HG03095 (cell line): ENCODE data around the gene HOXA10.

Source experiments
- ATAC-seq: cut with Tn5 transposase; IDR thresholded peaks from one replicate; pipeline ENCODE4 v1.9.1; 2021; ENCODE audit warnings: moderate library complexity; ENCODE audit not compliant: unreplicated experiment

HOXA10 gene

GRCh38 chr7:27132978-27133377 lies 41.1 kb downstream of the HOXA10 start:
- no peak for ATAC-seq

DNA sequence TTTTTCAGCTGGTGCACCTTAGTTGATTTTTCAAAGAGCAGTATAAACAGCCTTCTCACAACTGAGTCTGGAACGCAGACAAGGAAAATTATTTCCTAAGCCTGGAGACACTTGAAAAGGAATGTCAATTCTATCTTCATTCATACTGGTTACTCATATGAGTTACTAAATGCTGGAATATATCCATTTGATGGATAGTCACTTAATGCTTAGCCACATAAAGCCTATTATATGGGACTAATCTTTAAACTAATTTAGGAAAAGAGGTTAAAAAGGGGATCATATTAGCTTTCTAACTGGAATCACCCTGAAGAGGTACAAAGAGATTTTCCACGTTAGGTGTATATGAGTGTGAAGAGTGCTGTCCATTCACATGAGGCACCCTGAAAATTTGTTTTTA lies 41.9 kb downstream of the HOXA10 start:
- no peak for ATAC-seq

GRCh38 chr7:27131390-27131819 lies 42.7 kb downstream of the HOXA10 start:
- ATAC-seq = no peak

- ATAC-seq = no peak
Measured at GRCh38 chr7:27130540-27131389, 43.4 kb downstream of the HOXA10 start, which contains the start of gene HOXA4. Gene HOXA4 (minus strand): TSS chr7:27130757. CDS start chr7:27130733, 24 bp downstream.

- ATAC-seq = no peak
Measured at GRCh38 chr7:27129729-27130539, 44.2 kb downstream of the HOXA10 start.

DNA sequence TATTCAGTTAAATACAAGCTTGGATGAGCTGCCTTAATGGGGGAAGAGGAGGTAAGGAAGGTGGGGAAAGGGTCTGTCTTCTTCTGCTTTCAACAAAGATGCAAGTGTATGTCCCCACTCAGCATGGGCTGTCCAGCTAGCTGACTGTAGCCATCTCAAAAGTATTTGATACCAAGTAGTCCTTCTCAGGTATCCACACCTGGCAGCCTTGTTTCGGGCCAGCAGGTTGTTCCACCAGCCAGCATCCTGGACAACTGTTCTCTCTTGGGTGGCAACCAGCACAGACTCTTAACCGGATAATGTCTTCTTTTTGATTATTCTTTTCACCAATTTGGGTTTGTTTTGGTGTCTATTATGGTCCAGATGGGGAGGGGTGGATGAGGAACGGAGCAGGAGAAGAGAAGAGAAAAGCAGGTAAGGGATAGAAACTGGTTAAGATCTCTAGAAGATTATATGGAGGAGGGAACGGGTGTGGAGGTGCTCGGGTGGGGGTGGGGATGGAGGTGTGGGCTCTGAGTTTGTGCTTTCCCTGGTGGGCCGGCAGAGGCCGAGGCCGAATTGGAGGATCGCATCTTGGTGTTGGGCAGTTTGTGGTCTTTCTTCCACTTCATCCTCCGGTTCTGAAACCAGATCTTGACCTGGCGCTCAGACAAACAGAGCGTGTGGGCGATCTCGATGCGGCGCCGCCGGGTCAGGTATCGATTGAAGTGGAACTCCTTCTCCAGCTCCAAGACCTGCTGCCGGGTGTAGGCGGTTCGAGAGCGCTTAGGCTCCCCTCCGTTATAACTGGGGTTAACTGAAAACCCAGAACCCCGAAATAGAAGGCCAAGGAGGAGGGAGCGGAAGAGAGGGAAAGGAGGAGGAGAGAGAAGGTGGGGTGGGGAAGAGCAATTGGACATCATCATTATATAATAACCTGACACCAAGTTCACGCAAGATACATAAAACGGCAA lies 45.1 kb downstream of the HOXA10 start:
- ATAC-seq = no peak

DNA sequence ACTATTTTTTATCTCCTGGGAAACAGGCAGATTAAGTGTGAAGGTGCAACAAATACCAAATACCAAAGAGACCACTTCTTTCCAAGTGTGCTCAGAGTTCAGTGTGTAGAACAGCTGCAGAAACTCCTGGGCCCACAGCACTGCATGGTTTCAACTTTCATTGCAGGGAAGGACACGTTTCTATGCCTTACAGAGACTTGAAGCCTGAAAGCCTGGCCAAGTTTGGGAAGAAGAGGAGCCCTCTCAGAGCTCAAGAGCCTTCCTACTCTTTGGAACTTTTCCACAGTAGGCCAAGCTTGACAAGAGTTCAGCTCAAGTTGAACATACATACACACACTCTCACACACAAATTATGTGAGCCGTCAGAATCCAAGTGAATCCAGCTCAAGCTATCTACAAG lies 46.1 kb downstream of the HOXA10 start:
- ATAC-seq = no peak

DNA sequence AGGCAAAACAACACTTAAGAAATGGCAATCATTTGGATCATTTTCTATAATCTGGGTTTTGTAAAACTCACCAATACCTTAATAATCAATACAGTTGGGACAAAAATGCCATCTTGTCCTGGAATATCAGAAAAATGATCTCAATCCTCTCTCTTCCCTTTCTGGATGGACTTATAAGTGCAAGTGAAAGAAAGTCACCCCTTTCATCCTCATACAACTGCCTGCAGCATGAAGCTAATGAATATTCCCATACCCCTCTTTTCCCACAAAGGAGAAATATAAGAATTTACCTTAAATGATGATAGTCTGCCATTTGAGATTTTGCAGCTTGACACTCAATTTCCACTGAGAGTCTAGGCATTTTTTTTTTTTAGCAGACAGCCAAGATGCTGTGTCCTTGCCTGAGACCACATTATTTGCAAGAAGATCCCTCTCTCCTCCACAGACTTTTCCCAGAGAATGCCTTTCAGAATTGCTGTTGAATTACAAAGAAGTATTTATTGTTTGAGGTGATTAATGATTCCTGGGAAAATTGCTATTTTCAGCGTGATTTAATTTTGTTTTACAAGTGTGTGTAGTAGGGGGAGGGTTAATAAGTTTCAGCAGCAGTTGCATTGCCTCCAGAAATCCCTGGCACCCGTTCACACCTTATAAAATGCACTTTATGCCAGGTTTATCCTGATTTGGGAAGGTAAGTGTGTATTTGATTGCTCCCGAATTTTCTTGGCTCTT lies 47.4 kb downstream of the HOXA10 start:
- no peak for ATAC-seq

DNA sequence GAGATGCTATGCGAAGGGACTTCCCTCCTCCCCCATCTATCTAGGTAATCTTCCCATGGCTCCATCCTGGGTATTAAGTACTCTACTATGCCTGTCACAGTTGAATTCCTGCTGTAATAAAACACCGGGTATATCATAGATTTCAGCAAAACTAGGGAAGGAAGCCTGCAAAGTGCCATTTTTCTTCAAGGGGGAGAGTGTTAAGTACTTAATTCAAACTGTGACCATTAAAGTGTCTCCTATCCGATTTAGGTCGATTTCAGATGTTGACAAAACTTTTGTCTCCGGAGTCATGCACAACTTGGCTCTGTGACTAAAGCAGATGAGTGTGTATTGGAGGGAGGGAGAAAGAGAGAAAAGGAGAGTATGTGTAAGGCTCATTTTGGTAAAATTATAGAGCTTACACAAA lies 48.1 kb downstream of the HOXA10 start:
- no peak for ATAC-seq

- ATAC-seq = no peak
Measured at GRCh38 chr7:27124902-27125689, 49.0 kb downstream of the HOXA10 start.

DNA sequence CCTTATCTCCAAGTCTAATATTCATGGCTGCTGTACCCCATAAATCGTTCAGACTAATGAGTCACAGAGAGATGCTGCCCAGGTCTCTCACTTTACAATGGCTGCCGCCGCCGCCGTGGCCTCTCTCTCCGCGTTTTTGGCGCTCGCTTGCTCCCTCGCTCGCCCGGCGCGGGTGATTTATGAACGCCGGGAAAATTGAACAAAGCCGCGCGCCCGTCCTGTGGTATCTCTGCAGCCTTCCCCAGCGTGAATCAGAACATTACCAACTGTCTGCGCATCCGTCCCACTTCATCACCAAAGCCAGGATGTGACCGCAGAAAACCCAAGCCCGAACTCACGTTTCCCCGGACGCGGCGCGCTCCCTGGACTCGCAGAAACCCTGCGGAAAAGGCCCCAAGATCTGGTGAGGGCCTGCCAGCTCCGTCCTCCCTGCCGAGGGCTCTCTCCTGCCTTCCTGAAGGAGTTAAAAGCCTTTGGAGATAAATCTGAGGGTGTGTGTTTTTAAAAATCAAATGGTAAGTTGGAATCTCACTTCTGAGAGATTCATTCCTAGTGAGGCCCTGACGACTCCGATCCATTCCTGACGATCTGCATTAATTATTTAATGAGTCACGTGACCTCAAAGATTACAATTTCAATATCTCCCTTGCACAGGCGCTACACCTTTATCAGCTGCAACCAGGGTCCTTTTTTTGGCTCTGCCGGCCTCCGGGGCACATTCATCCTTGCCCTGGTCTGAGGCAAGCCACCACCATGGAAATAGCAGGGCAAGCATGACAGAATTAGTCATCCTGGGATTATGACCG lies 49.8 kb downstream of the HOXA10 start:
- ATAC-seq = no peak

GRCh38 chr7:27123477-27124053 lies 50.6 kb downstream of the HOXA10 start:
- ATAC-seq = no peak

- no peak for ATAC-seq
Measured at GRCh38 chr7:27123007-27123476, 51.1 kb downstream of the HOXA10 start.

DNA sequence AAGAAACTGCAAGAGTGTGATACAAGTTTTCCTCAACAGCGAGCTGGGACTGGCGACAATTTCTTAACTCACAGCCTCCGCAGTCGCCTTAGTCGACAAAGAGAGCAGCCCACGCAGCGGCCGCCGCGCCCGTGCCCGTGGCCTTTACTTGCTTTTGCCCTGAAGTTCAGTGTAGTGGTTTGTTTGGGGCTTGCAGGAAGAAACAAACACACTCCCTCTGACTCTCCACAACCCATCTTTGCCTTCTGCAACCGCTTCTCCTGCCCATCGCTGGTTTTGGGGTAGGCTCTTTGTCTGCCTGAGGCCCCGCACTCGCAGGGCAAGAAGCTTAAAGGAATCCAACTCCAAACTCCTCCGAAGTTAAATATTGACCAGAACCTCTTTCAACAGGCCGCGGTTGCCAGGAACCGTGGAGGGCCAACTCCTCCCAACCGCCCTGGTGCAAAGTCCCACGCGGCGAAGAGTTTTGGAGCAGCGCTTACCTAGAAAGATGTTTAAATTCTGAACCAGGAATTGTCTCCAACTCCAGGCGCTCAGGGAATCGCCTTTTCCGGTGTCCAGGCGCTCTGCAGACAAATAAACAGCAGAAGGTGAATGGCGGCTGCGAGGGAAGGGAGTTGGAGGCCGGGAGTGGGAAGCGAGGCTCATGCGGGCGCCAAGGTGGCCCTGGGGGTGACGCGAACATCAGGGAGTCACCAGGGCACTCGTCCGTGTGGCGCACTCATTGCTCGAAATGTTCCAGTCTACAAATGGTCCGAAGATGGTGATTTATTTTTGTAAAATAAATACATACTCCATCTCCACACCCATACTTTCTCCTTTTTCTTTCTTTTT lies 51.8 kb downstream of the HOXA10 start:
- no peak for ATAC-seq

DNA sequence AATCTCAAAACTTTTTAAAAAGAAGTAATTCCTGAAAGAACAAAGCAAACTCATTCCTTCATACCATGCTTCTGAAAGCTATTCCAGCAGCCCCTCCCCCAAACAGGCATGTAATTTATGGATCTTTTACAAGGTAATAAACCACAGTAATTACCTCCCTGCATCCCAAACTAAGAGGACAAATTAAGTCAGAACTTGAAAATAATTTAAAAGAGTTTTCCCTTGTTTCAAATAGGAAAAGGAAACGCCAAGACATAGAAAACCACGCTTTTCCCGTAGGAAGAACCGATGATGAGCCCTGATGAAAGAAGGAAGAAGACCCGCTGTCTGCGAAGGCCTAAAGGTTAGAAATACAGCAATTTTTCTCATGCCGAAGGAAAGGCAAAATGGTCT lies 52.4 kb downstream of the HOXA10 start:
- ATAC-seq = no peak
